NCI-H2196 treated with DMSO at 0.1 percent for 48 hours (cell line): ENCODE results near the gene CHMP6.
A peak's percentile ranks its signal among the peaks of the same experiment; 100 is the strongest.

Source experiments
- DNase-seq: peaks from one replicate; lab custom pipeline; 2025; ENCODE audit not compliant: unreplicated experiment; lab: John Stamatoyannopoulos, UW

Gene CHMP6

DNA sequence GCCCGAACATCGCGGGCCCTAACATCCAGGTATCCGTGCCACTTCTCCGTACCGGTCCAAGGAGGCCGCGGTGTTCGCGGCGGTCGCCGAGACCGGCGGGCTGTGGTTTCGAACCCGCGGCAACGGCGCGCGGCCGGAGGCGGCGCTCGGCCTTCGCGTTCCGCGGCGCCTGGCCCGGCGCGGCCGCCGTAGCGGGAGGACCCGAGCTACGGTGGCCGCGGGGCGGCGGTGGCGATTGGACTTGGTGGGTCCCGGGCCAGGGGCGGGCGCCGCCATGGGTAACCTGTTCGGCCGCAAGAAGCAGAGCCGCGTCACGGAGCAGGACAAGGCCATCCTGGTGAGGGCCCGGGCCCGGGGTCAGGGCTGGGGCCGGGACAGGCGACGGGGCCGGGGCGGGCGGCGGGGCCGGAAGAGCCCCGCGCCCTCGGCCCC, at the start of gene CHMP6:
TSS of gene CHMP6 (plus strand) at position 197 of the 432 bp plus-strand sequence. CDS start at position 275, 78 bp downstream.
- DNase-seq: peak; percentile 68

DNA sequence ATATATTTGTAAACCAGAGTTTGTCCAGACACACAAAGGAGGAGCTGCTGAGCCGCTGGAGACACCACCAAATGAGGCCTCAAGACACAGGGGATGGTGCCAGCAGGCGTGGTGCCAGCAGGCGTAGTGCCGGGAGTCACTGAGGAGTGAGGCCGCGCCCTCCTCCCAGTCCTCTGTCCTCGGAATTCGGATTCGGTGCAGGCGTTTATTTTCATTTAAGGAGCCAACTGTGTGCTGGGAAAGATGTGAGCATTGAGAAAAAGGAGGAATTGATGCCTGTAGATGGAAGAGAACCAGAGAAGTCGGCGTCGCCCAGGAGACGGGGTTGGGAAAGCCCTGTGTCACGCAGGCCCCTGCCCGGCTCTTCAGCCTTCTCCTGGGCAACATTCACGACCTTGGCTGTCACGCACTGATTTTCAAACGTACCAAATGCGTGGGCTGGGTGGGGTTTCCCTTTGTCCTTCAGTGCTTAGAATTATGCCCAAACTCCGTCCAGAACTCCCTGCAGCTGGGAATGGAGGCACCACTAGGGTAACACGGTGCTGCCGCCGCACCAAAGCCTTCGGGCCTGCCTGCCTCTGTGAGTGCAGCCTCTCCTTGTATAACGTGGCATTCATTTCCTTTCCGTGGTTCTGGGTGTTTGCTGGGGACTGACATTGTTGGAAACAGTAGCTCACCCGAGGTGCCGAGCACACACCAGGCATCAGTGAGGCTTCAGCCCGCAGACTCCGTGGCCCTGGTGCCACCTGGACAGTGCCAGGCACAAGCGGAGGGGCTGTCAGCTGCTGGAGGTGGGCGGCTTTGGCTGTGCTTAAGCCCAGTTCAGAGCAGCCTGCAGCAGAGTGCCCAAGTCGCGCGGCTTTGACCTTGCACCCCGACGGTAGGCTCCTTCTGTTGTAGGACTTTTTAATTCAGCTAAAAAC, 49.0 kb upstream of the CHMP6 start:
- no peak for DNase-seq

DNA sequence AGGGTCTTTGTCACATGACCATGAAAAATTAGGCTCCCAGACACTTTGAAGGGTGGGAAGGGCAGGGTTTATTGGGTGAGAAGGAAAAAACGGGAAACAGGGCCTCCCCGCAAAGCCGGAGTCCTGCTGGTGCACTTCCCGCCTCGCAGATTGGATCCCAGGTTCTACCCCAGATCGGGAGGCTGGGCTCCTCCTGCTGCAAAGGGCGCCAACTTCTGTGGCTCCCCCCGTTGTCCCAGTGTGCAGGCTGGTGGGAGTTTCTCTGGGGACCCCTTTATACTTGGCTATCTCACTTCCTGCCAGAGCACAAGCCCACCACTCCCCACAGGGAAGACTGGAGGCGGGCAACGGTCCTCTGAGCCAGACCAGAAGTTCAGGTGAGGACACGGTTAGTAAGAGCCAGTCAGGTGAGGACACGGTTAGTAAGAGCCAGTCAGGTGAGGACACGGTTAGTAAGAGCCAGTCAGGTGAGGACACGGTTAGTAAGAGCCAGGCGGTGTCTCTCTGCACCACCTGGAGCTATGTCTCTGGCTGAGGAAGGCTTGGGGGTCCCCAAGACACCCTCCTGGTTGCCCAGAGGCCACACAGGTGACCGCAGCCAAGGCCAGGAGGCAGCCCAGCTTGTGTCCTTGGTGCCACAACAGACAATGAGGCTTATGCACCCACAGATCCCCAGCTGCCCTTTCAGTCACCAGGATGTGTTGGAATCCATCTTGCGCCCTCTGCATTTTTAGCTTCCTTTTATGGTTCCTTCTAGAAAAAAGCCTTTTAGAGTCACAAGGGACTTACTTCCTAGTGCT, 48.1 kb upstream of the CHMP6 start:
- DNase-seq: no peak

DNA sequence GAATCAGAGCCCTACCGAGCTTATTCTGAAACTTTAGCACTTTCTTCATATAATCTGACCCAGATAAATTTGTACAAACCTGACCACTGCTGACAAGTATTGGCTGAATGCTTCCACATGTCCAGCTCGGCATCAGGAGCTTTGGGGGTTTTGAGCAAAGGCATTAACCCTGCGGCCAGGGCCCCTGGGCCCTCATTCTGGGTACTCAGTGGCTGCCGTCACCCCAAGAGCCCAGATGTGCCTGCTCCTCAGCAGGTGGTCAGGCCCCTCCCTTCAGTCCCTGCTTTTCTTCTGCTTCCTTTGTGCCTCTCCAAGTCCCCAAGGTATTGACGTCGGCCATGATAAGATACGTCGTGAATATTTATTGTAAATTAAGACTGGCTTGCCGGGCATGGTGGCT, 47.3 kb upstream of the CHMP6 start:
- no peak for DNase-seq

DNA sequence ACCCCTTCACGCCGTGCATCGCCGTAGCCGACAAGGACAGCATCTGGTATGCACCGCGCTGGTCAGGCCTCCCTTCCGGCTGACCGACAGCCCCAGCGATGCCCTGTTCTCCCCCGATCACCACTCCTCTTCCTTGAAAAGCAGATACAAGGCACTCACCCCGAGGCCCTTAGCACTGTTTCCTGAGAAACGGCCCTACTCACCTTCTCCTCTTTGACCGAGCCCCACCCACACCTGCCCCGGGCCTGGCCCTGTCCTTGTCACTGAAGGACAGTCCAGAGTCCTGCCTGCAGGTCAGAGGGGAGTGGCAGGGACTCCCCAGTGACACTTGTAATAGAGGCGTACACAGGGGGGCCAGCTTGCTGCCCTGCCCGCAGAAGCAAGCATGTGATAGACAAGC, 45.9 kb upstream of the CHMP6 start:
- DNase-seq: no peak

DNA sequence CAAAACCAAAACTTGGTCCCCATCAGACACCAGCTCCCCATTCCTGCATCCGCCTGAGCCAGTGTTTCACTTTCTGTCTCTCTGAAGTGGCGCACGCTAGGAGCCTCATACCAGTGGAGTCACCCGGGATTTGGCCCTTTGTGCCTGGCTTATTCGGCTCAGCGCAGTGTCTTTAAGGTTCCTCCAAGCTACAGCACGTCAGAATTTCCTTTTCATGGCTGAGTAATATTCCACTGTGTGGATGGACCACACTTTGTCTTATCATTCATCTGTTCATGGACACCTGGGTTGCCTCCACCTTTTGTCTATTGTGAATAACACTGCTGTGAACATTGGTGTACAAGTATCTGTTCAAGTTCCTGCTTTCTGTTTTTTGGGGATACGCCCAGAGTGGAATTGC, 45.2 kb upstream of the CHMP6 start:
- no peak for DNase-seq

DNA sequence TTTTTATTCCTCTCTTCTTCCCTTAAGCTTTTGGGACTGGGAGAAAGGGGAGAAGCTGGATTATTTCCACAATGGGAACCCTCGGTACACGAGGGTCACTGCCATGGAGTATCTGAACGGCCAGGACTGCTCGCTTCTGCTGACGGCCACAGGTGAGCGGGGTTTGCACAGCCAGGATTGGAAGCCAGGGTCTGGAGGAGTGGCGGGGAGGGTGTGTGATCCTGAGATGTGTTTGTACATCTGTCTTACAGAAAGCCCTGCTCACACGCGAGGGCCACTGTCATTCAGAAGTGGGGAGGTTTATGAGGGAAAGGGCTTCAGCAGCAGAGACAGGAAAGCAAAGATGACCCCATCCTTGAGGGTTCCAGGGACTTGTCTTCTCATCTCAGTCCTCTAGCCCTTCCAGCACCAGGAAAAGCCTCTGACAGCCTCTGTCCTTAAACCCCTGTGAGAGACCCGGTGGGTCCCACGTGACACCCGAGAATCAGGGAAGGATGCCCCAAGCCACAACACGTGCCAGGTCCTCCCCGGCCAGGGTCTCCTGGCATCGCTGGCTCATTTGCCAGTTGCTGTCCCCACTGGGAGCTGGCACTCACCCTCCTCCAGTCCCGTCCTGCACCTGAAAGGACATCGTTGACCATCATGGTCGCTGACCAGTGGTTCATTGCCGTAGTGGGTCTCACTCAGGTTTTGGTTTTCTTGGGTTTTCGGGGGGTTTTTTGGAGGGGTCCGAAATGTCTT, 44.3 kb upstream of the CHMP6 start:
- DNase-seq: no peak

DNA sequence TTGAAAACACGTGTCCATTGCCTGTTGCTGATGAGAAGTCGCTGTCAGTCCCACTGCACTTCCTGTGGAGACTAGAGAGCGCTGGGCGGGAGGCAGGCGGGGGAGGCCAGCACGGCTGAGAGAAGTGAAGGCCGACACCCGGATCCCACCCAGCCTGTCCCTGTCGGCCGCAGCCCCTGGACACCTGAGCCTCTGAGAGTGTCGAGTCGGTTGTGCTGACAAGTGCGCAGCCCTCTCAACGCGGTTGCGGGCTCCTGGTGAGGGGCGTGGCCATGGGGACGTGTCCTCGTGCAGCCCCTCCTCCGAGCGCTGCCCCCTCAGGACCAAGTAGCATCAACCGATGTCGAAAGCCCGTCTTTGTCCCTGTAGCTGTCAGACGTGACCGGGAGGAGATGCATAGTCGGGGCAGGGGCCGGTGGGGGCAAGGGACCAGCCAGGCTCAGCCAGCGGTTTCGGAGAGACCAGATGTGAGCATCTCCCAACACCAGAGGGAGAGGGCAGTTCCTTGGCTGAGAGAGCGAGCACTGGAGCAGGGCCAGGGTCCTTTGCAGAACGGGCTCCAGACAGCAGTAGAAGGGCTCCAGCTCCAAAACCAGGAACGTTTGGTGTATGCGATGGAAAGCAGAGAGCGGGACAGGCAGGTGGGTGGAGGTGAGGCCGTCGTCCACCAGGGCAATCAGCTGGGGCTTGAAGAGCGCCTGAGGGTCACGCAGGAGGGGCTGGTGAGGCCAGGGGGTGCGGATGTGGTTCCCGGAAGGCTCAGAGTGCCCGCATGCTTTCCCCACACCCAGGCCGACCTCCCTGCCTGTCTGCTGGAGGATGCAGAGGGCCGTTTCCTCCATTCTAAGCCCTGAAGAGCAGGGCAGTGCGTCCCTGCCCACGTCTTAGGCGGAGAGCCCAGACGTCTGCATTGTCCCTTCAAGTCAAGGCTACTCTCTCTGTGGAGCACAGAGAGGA, 43.3 kb upstream of the CHMP6 start:
- DNase-seq: no peak

DNA sequence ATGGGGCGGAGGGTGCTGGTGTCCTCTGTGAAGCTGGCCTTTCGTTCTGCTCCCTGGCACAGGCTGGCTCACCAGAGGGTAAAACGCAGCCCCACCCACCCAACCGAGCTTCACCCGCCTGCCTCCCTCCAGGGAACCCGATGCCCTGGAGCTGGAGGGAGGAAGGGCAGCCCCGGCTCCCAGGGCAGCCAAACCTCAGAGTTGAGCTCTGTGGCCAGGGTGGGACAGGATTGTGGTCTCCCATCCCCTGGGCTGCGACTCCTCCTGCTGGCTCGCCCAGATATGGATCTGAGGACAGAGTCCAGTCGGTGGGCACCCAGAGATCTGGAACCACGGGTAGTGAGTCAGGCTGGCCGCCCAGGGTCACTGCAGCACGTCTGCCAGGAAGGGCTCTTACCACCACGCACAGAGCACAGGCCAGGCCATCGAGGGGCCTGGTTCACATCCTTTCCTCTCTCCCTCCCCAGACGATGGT, 42.6 kb upstream of the CHMP6 start:
- DNase-seq: no peak

DNA sequence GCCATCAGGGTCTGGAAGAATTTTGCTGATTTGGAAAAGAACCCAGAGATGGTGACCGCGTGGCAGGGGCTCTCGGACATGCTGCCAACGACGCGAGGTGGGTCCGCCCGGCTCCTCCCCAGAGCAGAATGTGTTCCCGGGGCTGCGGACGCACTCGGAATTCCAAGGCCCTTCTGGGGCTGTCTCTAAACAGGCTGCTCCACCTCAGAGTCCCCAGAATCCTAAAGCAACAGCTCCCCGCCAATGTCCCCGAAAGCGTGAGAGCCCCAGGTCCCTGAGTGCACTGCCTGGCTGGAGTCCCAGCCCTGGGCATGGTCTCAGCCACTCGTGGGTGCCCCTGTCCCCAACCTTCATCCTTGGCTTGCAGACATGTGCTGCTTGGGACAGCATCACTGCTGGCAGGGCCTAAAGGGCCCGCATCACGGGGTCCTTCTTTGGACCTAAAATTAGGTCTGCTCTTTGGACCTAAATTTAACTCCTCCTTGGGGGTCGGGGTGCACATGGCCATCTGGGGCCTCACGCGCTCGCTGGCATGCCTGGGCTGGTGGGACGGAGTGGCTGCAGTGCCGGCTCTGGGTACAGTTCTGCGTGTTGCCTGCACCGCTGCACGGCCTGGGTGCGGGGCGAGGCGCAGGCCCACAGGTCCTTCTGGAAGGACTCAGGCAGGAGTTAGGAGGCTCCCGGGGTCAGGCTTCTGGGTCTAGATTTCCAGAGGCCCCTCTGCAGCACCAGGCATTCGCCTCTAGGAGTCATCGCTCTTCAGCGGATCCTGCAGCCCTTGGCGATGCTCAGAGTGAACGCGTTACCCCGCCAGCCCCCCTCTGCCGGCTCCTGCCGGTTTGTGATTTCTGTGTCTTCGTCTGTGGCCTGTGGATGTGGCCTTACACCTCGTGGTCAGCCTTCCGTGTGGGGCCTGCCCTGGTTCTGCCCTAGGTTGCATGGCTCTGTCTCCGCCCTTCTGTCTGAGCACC, 41.9 kb upstream of the CHMP6 start:
- no peak for DNase-seq

DNA sequence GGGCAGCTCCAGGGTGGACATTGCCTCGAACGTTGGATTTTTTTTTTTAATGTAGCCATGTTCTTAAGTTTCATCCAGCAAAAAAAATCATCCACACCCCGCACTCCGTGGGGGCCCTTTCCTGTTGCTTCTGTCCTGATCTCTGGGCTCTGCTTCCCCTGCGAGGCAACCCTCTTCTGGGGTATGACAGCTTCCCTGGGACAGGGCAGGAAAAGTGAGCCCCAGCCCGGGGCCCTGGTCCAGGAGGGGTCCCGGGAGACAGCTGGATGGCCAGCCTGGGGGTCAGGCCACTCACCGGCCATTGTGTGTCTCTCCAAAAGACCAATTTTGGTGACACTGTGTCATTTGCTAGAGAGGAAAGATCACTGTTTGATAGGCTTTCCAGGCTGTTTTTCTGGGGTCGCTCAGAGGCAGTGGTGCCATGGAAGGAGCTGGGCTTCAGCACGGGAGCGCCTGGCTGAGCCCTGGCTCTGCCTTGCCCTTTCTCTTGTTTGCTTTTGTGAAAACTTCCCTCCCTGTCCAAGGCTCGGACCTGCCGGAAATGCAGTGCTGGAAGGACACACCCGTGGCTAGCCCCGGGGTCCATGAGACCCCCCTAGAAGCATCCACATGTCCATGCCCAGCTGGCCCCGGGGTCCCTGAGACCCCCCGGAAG, 41.0 kb upstream of the CHMP6 start:
- DNase-seq: no peak

DNA sequence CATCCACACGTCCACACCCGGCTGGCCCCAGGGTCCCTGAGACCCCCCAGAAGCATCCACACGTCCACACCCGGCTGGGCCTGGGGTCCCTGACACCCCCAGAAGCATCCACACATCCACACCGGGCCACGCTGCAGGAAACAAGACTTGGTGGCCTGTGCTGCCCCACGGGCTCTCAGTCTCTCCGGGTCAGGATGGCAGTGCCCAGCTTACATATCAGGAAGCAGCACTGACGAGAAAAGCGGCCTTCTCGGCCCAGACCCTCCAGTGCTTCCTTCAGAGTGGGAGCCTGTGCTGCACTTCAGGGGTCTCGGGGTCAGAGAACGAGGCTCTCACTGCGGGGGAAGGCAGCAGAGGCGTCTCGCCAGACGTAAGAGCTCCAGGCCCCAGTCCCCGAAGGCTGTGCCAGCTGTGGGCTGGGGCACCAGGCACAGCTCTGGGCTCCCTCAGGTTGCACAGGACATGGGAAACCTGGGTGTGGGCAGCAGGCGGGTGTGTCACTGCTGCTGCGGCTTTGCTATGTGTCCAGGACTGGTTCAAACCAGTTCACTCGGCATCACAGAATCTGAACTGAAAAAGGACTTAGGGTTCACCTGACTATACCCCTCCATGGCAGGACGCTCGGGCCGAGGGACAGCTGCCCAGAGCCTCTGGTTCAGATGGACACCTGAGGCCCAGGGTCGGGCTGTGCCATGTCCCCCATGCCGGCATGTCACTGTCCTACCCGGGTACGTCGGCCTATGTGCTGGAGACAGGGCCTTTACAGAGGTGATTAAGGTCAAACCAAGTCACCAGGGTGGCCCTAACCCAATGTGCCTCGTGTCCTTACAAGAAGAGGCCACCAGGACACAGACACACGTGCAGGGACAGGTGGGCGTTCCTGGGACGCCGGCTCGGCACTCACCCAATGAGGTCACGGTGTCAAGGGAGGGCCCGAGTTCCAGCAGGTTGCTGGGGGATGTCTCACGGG, 40.2 kb upstream of the CHMP6 start:
- DNase-seq: no peak

DNA sequence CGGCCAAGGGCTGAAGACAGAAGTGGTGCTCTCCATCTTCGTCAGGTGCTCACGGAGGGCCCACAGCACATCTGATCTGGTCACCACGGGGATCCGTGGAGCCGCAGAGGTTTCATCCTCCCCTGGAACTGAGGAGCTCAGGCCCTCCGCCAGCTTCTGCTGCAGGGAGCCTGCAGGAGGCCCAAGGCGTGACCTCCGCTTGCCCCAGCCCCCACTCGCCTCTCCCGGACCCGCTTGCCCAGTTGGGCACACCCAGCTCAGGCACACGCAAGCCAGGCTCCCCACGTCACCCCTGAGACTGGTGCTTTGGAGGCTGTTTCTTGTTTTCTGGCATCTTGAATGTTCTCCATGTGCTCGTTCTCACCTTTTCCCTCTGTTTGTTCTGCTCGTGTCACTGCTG, 39.4 kb upstream of the CHMP6 start:
- DNase-seq: no peak

DNA sequence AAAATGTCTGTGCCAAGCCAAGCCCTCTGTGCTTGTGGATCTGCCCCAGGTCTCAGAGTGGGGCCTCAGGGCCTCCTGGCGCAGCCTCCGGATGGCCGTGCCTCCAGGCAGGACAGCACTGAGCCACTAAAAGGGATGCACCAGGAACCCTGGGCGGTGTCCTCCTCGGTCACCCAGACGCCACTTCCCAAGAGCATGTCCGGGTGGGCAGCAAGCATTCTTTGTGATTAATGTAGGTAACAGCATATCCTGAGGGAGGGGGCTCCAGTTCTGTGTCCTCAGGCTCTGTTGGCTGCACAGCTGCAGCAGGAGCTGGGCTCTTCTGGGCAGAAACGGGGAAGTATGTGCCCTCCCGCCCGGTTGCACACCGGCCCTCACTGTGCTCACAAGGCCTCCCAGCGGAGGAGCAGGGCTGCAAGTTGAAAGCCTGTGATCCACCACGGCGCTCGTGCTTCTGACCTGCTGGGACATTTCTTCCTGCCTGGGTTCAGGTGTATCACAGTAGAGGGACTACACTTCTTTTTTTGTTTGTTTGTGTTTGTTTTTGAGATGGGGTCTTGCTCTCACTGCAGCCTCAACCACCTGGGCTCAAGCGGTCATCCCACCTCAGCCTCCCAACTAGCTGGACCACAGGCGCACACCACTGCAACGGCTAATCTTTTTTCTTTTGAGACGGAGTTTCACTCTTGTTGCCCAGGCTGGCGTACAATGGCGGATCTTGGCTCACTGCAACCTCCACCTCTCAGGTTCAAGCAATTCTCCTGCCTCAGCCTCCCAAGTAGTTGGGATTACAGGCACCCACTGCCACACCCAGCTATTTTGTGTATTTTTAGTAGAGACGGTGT, 37.9 kb upstream of the CHMP6 start:
- DNase-seq: no peak

DNA sequence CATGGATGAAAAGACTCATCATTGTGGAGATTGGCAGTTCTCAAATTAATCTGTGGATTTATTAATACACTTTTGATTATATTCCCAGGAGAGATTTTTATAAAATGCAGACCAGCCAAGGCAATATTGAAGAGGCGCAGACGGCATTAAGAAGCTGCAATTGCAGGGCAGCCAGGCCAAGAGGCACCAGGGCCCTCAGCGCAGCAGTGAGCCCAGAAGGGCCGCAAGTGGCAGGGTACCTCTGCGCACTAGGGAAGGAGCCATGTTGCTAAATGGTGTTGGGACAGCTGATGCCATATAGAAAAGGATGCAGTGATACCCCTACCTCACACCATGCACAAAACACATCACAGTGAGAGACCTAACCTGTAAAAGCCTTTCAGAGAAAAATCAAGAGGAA, 36.6 kb upstream of the CHMP6 start:
- DNase-seq: no peak

DNA sequence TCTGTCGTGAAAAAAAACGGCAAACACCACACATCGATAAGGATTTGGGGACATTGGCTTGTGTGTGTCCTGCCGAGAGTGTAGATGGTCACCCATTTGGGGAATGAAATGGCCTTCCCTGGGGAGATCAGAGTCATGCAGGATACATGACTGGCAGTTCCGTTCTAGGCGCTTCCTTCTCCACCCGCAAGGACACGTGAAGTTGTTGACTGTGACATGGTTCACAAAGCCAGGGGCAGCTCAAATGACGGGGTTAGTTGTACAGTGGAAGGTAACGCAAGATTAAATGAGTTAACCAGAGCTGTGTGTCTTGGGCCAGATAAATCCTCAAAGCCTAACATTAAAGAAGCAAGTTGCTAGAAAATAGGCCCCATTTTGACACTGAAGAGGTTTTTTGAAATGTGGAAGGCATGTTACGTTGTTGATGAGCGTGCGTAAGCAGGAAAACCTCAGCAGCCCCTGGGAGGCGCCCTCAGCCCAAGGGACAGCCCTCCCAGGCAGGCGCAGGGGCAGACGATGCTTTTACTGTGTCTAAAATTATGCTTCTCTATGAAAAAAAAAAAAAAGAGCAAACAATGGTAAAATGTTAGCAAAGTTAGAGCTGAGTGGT, 35.9 kb upstream of the CHMP6 start:
- no peak for DNase-seq
